Measurements from ENCODE around the gene LTN1. TPM values are rescaled to one million over a fixed set of nuclear protein-coding genes. Genes with fewer than 3 reads are reported as not detected.
A peak's percentile ranks its signal among the peaks of the same experiment; 100 is the strongest.

The LTN1 gene
- total and polyA plus RNA-seq, 2 of the 13 experiments (the other 11 are each of a cell fraction or from before 2014, with no cell fraction given), result 6.7 to 24.6 TPM

DNA sequence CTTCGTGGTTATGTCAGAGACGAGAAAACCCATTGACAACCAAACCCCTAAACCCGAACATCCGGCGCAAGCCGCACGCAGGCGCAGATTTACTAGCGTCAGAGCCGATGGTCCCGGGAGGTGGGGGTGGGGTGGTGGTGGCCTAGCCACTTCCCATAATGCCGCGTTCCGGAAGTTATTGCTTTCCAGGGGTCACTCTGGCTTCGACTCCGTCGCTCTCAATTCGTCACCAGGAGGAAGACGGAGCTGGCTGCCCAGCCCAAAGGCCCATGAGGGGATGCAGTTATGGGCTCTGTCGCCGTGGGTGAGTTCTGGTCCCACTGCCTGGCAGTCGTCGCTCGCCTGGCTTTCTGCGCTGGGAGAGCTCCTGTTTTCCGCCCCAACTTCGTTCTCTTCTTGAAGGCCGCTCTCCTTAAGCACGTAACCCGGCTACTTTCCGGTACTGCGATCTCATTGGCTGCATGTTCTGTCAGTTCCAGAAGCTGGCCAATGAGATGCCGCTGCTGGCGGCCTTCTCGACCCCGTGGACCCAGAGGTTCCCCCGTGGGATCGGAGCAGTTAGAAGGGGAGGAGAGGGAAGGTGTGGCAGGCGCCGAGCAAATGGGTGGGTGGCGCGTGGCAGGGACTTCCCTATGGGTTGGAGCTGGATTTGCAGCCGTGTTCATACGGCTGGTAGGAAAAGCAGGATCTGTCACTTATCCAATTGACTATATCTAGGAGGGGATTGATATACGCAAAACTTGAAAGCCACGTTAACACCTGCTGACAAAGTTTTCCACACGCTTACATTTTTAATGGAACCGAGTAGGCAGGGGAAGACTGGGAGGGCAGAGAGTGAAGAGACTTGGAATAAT lies 32.0 kb upstream of the LTN1 start, which contains the start of gene USP16 (continued):
- TF ChIP-seq CSRNP2 (CRISPR knock-in tag; conservative IDR thresholded peaks at IDR 0.05; ENCODE audit: low read depth), result no peak
- TF ChIP-seq SRF (IDR thresholded peaks at IDR 0.05; ENCODE audit: low read depth, low read length), result 0 out of 2 replicates have a peak, but pooled peaks have one; percentile 38
- TF ChIP-seq ZNF563 (CRISPR knock-in tag; IDR thresholded peaks at IDR 0.05), result 0 out of 2 replicates have a peak, but pooled peaks have one; percentile 13
- no peak for TF ChIP-seq FOXK2 (IDR thresholded peaks at IDR 0.05)
- TF ChIP-seq ZNF562 (CRISPR knock-in tag; IDR thresholded peaks at IDR 0.05; ENCODE audit: borderline replicate concordance), result no peak
- TF ChIP-seq ZNF83 (CRISPR knock-in tag; IDR thresholded peaks at IDR 0.05; ENCODE audit: borderline replicate concordance), result no peak
- TF ChIP-seq TMF1 (CRISPR knock-in tag; IDR thresholded peaks at IDR 0.05; ENCODE audit: low read depth), result peak; percentile 59; the same call in 1 of the 2 replicates
- no peak for TF ChIP-seq PAF1 (CRISPR knock-in tag; IDR thresholded peaks at IDR 0.05)
- TF ChIP-seq RFXAP (CRISPR knock-in tag; IDR thresholded peaks at IDR 0.05; ENCODE audit: borderline replicate concordance), result peak; percentile 82
- TF ChIP-seq ZNF329 (CRISPR knock-in tag; IDR thresholded peaks at IDR 0.05; ENCODE audit: low read depth), result no peak
- TF ChIP-seq, protein P1, sequence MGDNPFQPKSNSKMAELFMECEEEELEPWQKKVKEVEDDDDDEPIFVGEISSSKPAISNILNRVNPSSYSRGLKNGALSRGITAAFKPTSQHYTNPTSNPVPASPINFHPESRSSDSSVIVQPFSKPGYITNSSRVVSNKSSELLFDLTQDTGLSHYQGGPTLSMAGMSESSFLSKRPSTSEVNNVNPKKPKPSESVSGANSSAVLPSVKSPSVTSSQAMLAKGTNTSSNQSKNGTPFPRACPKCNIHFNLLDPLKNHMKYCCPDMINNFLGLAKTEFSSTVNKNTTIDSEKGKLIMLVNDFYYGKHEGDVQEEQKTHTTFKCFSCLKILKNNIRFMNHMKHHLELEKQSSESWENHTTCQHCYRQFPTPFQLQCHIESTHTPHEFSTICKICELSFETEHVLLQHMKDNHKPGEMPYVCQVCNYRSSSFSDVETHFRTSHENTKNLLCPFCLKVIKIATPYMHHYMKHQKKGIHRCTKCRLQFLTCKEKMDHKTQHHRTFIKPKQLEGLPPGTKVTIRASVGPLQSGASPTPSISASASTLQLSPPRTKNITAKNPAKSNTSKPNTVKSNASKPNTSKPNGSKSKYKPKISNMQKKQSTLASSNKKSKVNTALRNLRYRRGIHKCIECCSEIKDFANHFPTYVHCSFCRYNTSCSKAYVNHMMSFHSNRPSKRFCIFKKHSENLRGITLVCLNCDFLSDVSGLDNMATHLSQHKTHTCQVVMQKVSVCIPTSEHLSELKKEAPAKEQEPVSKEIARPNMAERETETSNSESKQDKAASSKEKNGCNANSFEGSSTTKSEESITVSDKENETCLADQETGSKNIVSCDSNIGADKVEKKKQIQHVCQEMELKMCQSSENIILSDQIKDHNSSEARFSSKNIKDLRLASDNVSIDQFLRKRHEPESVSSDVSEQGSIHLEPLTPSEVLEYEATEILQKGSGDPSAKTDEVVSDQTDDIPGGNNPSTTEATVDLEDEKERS (CRISPR knock-in tag; IDR thresholded peaks at IDR 0.05), result no peak
- TF ChIP-seq KMT2A (CRISPR knock-in tag; IDR thresholded peaks at IDR 0.05), result peak; percentile 78
- TF ChIP-seq, protein P2, sequence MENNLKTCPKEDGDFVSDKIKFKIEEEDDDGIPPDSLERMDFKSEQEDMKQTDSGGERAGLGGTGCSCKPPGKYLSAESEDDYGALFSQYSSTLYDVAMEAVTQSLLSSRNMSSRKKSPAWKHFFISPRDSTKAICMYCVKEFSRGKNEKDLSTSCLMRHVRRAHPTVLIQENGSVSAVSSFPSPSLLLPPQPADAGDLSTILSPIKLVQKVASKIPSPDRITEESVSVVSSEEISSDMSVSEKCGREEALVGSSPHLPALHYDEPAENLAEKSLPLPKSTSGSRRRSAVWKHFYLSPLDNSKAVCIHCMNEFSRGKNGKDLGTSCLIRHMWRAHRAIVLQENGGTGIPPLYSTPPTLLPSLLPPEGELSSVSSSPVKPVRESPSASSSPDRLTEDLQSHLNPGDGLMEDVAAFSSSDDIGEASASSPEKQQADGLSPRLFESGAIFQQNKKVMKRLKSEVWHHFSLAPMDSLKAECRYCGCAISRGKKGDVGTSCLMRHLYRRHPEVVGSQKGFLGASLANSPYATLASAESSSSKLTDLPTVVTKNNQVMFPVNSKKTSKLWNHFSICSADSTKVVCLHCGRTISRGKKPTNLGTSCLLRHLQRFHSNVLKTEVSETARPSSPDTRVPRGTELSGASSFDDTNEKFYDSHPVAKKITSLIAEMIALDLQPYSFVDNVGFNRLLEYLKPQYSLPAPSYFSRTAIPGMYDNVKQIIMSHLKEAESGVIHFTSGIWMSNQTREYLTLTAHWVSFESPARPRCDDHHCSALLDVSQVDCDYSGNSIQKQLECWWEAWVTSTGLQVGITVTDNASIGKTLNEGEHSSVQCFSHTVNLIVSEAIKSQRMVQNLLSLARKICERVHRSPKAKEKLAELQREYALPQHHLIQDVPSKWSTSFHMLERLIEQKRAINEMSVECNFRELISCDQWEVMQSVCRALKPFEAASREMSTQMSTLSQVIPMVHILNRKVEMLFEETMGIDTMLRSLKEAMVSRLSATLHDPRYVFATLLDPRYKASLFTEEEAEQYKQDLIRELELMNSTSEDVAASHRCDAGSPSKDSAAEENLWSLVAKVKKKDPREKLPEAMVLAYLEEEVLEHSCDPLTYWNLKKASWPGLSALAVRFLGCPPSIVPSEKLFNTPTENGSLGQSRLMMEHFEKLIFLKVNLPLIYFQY (CRISPR knock-in tag; IDR thresholded peaks at IDR 0.05; ENCODE audit: borderline replicate concordance), result no peak
- TF ChIP-seq SP1 (IDR thresholded peaks at IDR 0.05), result no peak
- 0 out of 2 replicates have a peak, but pooled peaks have one; percentile 30 for TF ChIP-seq SP1 (CRISPR knock-in tag; IDR thresholded peaks at IDR 0.05)
- TF ChIP-seq HOXA9 (CRISPR knock-in tag; IDR thresholded peaks at IDR 0.05; ENCODE audit: borderline replicate concordance), result no peak
- TF ChIP-seq, protein P3, sequence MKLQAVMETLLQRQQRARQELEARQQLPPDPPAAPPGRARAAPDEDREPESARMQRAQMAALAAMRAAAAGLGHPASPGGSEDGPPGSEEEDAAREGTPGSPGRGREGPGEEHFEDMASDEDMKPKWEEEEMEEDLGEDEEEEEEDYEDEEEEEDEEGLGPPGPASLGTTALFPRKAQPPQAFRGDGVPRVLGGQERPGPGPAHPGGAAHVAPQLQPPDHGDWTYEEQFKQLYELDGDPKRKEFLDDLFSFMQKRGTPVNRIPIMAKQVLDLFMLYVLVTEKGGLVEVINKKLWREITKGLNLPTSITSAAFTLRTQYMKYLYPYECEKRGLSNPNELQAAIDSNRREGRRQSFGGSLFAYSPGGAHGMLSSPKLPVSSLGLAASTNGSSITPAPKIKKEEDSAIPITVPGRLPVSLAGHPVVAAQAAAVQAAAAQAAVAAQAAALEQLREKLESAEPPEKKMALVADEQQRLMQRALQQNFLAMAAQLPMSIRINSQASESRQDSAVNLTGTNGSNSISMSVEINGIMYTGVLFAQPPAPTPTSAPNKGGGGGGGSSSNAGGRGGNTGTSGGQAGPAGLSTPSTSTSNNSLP (IDR thresholded peaks at IDR 0.05; ENCODE audit: low read depth, low read length), result no peak
- TF ChIP-seq HDAC6 (IDR thresholded peaks at IDR 0.05; ENCODE audit: low read depth, low read length), result no peak
- TF ChIP-seq FOSL1 (CRISPR knock-in tag; IDR thresholded peaks at IDR 0.05; ENCODE audit: borderline replicate concordance), result no peak
- no peak for TF ChIP-seq ZSCAN22 (CRISPR knock-in tag; IDR thresholded peaks at IDR 0.05)

Data from HepG2 (cell line).